HL-60 (cell line): ENCODE data around the gene FCN2.

Experiments
- DNase-seq, 2 experiments: peaks; one replicate each; pipeline ENCODE4 v3.0.0-alpha.2; 2010 to 2020; ENCODE audit warnings: low read depth in 1 of 2, low spot score in 1 of 2
- H3K27ac ChIP-seq: fragments of 250-450 bp; sonication (Bioruptor Pico); replicated peaks from 2 replicates; pipeline ENCODE4 v1.5.1; 2020; ENCODE audit warnings: mild to moderate bottlenecking, moderate library complexity
- H3K27me3 ChIP-seq: fragments of 250-450 bp; sonication (Bioruptor Pico); 2 replicates; pipeline ENCODE4 v1.5.1; 2021; ENCODE audit warnings: mild to moderate bottlenecking, moderate library complexity; ENCODE audit not compliant: insufficient read depth, poor library complexity, severe bottlenecking
- H3K4me3 ChIP-seq: replicated peaks from 2 replicates; pipeline ENCODE4 v1.5.1; 2011; ENCODE audit warnings: mild to moderate bottlenecking, control low read depth, low read length; ENCODE audit not compliant: insufficient read depth
- GABPA ChIP-seq: IDR thresholded peaks from 2 replicates; pipeline ENCODE4 v1.6.1; 2012; ENCODE audit warnings: low read depth
- POLR2AphosphoS5 ChIP-seq: IDR thresholded peaks from 2 replicates; pipeline ENCODE4 v1.6.1; 2012; ENCODE audit warnings: low read depth
- SPI1 ChIP-seq: IDR thresholded peaks from 2 replicates; pipeline ENCODE4 v1.6.1; 2012; ENCODE audit warnings: low read depth, mild to moderate bottlenecking, borderline replicate concordance
- TF ChIP-seq, protein P1 (sequence below): IDR thresholded peaks from one replicate; pipeline ENCODE4 v1.5.1; 2011; ENCODE audit warnings: low read length, control low read depth, inconsistent platforms; ENCODE audit not compliant: insufficient read depth
- TF ChIP-seq, protein P2 (sequence below): IDR thresholded peaks from 2 replicates; pipeline ENCODE4 v1.6.1; 2012; ENCODE audit warnings: low read depth; ENCODE audit not compliant: insufficient replicate concordance

FCN2 gene

DNA sequence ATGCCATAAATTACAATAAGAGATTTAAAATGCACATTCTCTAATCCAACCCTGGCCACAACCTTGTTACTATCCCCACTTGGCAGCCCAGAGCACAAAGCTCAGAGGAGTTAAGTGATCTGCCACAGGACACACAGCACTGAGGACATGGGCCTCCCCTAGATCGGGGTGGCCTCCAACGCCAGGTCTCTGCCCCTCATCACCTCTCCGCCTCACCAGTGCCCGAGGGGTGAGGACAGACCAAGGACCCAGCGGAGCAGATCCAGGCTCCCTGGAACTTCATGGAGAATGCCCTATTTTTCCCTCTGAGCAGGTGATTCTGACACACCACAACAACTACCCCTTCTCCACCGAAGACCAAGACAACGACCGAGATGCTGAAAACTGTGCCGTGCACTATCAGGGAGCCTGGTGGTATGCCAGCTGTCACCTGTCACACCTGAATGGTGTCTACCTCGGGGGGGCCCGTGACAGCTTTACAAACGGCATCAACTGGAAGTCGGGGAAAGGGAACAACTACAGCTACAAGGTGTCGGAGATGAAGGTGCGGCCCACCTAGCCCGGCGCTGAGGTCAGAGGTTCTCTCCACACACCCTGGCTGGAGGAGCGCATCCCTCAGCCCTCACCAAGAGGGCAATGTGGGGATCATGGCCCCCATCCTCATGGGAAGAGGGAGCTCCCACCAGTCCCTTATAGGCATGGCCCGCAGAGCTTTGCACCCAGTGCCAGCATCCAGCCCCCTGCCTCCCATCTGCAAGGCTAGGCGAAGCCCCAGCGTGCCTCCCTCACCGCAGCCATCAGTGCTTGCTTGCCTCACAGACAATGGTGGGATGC lies 12.5 kb upstream of the FCN2 start:
- no peak for TF ChIP-seq GABPA
- TF ChIP-seq, protein P1, sequence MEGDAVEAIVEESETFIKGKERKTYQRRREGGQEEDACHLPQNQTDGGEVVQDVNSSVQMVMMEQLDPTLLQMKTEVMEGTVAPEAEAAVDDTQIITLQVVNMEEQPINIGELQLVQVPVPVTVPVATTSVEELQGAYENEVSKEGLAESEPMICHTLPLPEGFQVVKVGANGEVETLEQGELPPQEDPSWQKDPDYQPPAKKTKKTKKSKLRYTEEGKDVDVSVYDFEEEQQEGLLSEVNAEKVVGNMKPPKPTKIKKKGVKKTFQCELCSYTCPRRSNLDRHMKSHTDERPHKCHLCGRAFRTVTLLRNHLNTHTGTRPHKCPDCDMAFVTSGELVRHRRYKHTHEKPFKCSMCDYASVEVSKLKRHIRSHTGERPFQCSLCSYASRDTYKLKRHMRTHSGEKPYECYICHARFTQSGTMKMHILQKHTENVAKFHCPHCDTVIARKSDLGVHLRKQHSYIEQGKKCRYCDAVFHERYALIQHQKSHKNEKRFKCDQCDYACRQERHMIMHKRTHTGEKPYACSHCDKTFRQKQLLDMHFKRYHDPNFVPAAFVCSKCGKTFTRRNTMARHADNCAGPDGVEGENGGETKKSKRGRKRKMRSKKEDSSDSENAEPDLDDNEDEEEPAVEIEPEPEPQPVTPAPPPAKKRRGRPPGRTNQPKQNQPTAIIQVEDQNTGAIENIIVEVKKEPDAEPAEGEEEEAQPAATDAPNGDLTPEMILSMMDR: no peak
- TF ChIP-seq POLR2AphosphoS5: no peak
- no peak for TF ChIP-seq SPI1
- no peak overlapping the region for H3K4me3 ChIP-seq

DNA sequence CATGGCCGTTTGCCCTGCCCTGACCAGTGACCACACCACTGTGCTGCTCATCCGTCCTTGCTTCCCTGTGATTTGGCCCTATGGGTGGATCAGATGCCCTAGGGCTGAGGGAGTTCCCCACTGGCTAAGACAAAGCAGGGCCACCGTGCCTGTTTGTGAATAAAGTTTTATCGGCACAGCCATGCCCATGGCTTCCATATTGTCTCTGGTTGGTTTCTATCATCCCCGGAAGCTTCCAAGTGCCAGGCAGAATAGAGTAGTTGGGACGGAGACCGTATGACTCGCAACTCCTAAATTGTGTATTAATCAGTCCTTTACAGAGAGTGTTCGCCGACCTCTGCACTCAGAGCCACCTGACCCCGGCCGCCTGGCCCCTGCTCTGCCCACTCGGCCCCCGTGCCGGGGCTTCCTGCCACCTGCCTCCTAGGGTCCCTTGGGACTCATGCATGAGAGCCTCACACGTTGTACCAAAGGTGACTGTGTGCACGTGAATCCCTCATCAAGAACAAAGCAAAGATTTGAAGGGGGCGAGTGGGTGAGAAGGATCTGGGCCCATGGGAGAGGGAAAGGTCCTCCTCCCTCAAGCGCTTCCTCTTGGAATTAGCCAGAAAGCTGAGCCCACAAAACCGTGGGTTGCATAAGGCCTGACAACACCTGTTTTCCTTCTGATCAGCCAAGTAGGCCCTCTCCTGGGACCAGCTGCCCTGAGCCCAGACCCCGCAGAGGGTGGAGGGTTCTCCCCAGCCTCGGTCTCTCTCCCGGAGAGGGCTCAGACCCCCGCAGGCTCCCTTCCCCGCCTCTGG lies 11.7 kb upstream of the FCN2 start:
- no peak for DNase-seq
- no peak overlapping the region for H3K27ac ChIP-seq
- no peaks in the 10 kb centered on the region for H3K27me3 ChIP-seq
- TF ChIP-seq POLR2AphosphoS5: no peak
- TF ChIP-seq, protein P1: no peak
- TF ChIP-seq SPI1: no peak
- no peak for TF ChIP-seq GABPA
- TF ChIP-seq, protein P2, sequence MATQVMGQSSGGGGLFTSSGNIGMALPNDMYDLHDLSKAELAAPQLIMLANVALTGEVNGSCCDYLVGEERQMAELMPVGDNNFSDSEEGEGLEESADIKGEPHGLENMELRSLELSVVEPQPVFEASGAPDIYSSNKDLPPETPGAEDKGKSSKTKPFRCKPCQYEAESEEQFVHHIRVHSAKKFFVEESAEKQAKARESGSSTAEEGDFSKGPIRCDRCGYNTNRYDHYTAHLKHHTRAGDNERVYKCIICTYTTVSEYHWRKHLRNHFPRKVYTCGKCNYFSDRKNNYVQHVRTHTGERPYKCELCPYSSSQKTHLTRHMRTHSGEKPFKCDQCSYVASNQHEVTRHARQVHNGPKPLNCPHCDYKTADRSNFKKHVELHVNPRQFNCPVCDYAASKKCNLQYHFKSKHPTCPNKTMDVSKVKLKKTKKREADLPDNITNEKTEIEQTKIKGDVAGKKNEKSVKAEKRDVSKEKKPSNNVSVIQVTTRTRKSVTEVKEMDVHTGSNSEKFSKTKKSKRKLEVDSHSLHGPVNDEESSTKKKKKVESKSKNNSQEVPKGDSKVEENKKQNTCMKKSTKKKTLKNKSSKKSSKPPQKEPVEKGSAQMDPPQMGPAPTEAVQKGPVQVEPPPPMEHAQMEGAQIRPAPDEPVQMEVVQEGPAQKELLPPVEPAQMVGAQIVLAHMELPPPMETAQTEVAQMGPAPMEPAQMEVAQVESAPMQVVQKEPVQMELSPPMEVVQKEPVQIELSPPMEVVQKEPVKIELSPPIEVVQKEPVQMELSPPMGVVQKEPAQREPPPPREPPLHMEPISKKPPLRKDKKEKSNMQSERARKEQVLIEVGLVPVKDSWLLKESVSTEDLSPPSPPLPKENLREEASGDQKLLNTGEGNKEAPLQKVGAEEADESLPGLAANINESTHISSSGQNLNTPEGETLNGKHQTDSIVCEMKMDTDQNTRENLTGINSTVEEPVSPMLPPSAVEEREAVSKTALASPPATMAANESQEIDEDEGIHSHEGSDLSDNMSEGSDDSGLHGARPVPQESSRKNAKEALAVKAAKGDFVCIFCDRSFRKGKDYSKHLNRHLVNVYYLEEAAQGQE: no peak
- H3K4me3 ChIP-seq: no peak overlapping the region

More for the DNA sequence above, 12.5 kb upstream of the FCN2 start:
- Histone ChIP-seq H3K27ac (no peak overlapping the region), H3K27me3 (no peaks in the 10 kb centered on the region)
- no peak for DNase-seq

DNA sequence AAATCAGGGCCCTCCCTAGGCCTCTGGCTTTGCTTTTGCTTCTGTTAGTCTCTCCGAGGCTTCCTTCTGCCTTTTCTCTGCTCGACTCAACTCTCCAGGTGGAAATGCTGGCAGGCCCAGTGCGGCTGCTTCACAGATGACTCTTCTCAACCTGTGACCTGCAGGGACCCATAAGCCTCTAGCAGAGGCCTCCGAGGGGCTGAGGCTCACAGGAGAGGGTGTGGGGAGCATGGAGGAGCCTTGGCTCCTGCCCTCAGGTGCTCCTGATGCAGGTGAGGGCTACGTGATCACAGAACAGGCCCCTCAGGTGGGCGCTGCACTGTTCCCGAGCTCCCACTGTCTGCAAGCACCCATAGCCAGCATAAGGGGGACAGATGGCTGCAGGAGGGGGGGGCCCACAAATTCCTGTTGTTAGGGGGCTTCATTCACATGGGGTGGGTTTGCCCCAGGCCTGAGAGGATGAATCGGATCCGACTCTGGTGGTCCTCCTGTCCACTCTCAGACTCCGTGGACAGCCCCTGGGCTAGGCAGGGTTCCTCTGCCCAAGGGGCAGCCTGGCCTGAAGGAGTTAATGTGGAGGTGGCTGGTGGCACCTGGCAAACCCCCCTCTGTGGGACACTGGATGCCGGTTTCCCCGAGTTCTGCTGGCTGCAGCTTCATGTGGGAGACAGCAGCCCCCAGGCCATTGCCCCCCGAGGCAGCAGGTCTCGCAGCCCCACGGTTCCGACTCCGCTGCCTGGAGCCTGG lies 10.9 kb upstream of the FCN2 start:
- TF ChIP-seq SPI1 (no peak), GABPA (no peak), POLR2AphosphoS5 (no peak)
- TF ChIP-seq, protein P2: no peak
- TF ChIP-seq, protein P1: no peak
- H3K27me3 ChIP-seq: no peaks in the 10 kb centered on the region
- DNase-seq: no peak
- no peak overlapping the region for H3K27ac ChIP-seq
- no peak overlapping the region for H3K4me3 ChIP-seq
